DMS53 treated with DMSO at 0.1 percent for 48 hours (cell line): Measurements from ENCODE around the gene HACD1.
A peak's percentile ranks its signal among the peaks of the same experiment; 100 is the strongest.

ENCODE experiments used
- DNase-seq: peaks from one replicate; lab custom pipeline; 2025; ENCODE audit not compliant: unreplicated experiment; lab: John Stamatoyannopoulos, UW

Gene HACD1, protein sequence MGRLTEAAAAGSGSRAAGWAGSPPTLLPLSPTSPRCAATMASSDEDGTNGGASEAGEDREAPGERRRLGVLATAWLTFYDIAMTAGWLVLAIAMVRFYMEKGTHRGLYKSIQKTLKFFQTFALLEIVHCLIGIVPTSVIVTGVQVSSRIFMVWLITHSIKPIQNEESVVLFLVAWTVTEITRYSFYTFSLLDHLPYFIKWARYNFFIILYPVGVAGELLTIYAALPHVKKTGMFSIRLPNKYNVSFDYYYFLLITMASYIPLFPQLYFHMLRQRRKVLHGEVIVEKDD

DNA sequence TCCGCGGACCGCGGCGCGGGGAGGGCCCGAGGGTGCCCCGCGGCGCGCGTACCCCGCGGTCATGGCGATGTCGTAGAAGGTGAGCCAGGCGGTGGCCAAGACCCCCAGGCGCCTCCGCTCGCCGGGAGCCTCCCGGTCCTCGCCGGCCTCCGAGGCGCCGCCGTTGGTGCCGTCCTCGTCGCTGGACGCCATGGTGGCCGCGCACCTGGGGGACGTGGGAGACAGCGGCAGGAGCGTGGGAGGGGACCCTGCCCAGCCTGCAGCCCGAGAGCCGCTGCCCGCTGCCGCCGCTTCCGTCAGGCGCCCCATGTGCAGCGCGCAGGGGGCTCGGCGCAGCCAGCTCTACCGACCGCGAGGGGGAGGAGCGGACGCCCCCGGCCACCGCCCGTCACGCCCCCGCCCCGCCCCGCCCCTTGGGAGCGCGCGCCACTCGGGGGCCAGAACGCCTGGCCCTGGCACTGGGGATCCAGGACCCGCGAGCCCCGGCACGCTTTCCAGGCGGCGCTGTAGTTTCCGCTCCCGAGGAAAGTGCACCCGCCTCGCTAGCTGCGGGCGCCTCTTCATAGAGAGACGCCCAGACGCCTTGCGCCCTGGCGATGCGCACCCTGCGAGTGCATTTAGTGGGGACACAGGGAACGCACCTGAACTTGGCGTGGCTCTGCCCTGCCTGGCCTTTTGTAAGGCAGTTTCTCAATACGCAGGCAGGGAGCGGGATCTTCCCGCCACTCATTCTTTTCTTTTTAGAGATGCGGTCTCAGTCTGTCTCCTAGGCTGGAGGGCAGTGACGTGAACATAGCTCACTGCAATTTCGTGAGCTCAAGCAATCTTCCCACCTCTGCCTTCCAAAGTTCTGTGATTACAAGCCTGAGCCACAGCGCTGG is at the start of gene HACD1:
HACD1 (minus strand) TSS at position 344 of the 881 bp plus-strand sequence; CDS start at position 309, 35 bp downstream.
- DNase-seq, result peak; percentile 53

DNA sequence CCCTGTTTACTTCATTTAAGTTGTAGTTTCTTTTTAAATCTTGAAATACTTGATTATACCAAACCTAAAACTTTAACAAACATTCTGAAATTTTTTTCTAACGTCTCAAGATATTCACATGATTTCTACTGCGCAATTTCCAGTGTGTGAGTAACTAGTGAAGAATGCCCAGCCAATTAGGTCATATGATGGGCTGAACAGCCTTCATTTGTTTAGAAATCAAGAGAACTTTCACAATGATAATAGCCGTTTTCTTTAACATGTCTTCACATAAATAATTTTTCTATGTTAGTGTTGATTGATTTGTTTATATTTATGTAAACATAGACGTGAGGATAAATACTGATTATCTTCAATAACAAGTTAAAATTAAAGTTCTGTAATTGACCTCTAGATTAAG is 48.6 kb upstream of the HACD1 start:
- no peak for DNase-seq

DNA sequence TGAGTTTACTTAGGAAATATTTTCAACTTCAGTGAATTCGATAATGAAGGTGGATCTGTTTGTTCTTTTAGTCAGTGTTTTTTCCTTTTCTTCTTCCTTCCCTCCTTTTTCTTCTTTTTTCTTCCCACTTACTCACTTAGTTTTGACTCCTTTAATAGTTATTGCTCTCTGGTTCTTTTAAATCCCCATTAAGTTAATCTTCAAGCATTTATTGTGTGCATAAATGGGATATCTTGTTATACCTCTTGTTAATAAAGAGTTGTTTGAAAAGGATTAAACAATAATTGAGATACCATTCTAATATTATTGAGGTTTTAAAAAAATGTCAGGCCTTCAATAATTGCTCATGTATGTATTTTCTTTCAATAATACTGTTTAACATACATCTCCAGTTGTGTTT is 46.3 kb upstream of the HACD1 start:
- DNase-seq, result no peak

DNA sequence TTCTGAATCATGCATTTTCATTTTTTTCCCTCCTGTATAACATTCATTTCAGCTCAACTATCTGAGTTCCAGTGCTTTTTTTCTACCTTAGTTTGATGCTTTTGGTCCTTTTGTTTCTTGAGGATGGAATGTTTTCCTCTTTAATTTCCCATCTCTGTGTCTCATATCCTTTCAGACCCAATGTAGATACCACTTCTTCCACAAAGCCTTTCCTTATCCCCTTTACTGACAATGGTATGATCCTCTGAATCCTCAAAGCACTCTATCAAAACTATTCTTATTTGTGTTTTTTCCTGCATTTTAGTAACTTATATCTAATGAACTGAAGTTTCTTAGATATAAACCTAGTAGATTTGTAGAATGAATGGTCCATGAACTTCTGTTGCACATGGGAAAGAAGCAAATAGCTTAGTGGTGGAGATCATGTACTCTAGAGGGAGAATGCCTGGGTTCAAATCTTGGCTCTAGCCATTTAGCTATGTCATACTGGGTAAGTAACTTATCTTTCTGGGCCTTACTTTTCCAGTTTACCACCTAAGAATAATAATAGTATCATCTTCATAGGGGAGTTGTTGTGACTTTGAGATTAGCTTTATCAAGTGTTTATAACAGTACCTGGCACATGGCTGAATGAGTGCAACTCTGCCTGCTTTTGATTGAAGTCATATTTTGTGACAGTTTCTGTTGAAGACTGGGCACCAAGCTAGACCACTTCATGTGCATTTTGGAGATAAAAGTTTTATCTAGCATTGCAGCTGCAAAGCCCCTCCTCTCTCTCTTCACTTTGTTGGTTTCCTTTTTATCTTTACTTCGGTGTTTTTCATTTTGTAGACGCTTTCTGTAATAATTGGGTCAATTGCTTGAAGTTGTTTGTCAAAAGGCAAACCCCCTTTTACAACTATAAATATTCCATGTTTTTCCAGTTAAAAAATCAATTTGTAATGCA is 45.3 kb upstream of the HACD1 start:
- DNase-seq, result no peak

DNA sequence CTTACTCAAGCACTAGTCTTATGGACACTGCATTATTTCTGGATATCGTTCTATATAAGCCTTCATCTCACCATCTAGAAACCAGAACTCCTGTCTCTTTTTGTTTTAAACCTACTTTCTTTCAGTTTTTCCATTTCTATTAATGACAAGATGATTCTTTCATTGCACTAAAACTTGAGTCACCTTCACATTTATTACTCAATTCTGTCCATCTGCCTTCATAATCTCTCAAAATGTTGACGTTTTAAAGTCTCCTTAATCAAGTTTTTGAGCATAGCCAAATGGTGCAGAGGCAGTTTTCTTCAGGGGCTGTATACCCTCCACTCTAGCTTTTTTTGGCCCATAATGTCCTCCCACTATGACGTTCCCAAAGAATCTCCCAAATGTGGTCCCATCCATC is 44.3 kb upstream of the HACD1 start:
- no peak for DNase-seq

DNA sequence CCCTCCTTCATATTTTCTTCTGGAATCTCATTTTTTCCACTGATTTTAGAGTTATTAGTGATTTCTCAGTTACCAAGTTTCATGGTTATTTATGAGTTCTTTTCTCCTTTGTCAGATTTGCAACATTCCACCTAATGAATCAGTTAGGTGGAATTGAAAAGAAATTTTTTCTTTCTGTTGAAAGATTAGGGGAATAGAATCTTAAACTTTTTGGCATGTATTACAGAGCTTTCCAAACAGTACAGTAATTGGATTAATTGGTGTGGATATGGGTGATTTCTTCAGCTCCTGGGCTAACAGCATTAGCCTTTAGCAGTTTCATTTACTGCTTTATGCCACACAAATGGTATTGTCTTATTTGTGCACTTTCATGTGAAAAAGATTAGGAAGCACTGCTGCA is 43.7 kb upstream of the HACD1 start:
- DNase-seq, result no peak

DNA sequence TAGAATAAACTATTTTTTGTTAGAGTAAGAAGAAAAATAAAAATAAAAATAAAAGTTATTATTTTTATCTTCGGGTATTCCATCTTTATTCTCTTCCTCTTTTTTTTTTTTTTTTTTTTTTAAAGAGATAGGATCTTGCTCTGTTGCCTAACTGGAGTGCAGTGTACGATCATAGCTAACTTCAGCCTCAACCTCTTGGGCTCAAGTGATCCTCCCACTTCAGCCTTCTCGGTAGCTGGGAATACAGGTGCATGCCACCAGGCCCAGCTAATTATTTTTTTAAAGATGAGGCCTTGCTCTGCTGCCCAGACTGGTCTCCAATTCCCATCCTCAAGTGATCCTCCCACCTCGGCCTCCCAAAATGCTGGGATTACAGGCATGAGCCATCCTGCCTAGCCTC is 42.2 kb upstream of the HACD1 start:
- DNase-seq, result no peak

DNA sequence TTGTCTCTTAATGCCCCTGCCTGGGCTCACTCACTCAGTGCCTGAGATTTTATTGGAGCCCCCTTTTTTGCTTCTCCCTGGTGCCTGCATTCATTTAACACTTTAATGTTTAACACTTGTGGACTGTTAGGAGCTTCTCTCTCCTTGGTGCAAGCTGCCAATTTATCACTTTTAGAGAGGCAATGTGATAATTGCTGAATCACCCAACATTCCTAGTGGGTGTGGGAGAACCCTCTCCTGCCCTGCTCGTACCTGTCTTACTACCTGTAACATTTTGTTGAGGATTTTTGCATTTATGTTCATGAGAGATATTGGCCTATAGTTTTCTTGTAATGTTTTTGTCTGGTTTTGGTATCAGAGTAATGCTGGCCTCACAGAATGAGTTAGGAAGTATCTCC is 39.9 kb upstream of the HACD1 start:
- no peak for DNase-seq

DNA sequence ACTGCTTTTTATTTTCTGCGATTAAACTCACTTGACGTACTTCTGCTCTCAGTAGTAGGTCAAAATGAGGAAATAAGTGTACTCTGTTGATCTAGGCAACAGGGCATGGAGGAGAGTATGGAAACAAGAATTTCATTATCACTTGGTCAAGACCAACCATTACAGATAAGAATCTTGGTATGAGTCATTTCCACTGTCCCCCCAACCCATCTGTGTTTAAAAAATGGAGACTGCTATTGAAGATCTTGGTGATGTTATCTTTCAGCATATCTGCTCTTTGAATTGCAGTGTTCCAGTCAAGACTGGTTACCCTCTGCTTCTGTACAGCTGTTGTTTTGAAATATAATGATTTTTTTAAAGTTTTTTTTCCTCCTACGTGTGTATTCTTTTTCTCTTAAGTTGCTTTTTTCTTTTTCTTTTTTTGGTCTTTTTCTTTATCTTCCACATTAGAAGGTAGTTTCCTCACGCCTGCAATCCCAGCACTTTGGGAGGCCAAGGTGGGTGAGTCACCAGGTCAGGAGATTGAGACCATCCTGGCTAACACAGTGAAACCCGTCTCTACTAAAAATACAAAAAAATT is 38.5 kb upstream of the HACD1 start:
- DNase-seq, result no peak

DNA sequence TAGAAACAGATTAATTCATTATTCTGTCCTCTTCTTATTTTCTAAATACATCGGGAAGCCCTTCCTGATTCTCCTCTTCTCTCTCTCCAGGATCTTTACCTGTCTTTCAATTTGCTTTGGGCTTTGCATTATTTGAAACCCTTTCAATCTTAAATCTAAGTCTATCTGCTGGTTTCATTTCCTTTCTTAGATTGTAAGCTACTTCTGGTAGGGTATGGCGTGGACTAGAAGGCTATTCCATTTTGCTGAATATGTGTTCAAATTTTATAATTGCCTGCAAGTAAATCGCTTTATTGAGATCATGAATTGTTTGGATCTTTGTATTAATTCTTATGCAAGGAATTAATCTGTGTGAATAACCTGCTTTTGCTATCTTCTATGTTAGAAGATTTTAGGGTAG is 37.8 kb upstream of the HACD1 start:
- DNase-seq, result no peak

DNA sequence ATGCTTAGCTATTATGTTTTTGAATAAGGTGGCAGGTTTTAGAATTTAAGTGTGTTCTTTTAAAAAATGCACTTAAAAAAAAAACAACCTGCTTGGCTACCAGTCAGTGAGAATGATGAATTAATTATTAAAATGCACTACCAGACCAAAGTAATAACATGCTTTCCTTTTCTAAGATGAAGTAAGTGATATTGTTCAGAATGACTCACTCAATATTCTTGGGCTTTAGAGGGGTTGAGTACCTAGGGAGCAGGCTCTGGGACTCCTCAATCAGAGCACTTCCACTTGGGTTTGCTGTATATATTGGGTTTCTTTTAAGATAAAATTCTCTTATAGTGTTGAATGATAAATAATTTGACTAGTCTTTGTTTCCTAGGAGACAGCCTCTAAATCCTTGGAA is 35.4 kb upstream of the HACD1 start:
- no peak for DNase-seq

DNA sequence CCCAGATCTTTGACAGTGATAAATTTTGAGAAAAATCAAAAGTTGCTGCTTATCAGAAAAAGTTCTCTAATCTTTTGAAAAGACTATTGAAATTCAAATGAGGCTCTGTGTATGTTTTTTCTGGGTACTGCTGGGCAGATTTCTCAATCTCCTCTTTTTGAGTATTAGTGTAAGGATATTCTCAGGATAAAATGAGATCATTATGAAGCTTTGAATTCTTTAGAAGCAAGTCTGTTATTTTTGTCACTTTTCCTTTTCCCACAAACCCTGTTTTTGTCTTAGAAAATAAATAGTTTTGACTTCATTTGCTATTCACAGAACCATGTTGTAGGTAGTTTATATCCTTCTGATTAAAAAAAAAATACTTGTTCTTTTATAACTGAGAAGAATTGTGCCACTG is 34.7 kb upstream of the HACD1 start:
- DNase-seq, result no peak

DNA sequence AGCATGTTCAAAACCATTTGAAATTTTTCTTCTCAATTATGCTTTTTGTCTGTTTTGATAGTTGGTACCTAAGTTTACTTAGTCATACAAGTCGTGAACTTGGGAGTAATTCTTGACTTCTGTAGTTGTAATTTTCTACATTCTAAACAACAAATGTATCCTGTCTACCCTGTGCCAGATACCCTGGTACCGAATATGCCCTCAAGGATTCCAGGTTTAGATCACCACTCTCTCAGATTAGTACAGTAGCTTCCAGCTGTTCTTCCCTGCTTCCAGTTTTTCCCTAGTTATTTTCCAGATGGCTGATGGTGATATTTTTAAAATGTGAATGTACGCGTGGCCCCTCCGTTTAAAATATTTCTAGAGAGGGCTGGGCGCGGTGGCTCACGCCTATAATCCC is 33.2 kb upstream of the HACD1 start:
- no peak for DNase-seq

DNA sequence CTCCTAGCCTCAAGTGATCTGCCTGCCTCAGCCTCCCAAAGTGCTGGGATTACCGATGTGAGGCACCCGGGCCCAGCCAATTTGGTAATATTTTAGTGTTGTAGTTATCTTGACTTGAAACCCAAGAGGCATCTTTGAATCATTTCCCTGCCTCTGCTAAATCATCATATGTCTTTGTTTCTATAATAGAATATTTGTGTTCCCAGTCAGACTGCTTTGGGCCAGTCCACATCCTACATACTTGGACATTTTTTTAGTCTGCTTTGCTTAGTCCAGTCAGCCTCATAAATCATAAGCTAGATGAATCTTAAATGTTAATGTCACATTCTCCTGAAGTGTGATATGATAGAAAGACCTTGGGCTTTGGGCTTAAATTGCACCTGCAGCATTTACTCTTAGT is 32.7 kb upstream of the HACD1 start:
- DNase-seq, result no peak

DNA sequence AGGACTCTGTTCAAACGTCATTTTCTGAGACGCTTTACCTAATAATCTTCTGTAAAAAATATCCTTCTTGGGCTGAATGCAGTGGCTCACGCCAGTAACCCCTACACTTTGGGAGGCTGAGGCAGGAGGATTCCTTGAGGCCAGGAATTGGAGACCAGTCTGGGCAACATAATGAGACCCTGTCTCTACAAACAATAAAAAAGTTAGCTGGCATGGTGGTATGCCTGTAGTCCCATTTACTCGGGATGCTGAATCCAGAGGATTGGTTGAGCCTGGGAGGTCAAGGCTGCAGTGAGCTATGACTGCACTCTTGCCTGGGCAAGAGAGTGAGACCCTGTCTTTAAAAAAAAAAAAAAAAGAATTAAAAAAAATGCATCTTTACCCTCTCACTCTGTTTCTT is 31.9 kb upstream of the HACD1 start:
- no peak for DNase-seq

DNA sequence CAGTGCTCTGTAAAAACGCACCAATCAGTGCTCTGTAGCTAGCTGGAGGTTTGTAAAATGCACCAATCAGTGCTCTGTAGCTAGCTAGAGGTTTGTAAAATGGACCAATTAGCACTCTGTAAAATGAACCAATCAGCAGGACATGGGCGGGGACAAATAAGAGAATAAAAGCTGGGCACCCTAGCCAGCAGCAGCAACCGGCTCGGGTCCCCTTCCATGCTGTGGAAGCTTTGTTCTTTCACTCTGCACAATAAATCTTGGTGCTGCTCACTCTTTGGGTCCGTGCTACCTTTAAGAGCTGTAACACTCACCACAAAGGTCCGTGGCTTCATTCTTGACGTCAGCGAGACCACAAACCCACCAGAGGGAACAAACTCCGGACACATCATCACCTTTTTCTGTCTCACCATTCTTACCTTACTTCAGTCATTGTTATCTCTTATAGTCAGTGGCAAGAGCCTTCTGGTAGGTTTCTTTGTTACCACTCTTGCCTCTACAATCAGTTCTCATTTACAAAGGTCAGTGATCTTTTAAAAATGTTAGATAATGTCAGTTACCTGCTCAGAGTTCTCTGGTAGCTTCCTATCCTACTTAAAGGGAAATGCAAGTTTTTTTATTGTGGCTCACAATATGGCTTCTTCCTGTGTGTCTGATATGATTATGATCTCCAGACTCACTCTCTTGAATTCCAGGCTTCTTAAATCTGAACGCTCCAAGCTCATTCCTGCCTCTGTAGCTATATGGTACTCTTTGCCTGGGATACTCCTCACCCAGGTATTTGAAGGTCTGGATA is 31.3 kb upstream of the HACD1 start:
- DNase-seq, result no peak

DNA sequence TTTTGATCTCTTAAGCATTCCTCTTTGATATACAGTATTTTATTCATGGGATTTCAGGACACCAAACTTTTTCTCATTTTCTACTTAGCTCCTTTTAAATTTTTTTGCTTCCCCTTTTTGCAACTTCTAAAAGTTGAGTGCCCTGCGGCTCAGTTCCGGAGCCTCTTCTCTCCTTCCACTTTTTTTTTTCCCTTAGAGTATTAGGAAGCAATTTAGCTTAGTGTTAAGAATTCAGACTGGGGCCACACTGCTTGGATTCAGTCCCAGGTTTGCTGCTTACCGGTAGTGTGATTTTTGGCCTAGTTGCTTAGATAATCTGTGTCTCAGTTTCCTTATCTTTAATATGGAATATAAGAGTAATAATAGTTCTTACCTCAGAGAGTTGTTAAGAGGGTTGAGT is 30.2 kb upstream of the HACD1 start:
- DNase-seq, result no peak

DNA sequence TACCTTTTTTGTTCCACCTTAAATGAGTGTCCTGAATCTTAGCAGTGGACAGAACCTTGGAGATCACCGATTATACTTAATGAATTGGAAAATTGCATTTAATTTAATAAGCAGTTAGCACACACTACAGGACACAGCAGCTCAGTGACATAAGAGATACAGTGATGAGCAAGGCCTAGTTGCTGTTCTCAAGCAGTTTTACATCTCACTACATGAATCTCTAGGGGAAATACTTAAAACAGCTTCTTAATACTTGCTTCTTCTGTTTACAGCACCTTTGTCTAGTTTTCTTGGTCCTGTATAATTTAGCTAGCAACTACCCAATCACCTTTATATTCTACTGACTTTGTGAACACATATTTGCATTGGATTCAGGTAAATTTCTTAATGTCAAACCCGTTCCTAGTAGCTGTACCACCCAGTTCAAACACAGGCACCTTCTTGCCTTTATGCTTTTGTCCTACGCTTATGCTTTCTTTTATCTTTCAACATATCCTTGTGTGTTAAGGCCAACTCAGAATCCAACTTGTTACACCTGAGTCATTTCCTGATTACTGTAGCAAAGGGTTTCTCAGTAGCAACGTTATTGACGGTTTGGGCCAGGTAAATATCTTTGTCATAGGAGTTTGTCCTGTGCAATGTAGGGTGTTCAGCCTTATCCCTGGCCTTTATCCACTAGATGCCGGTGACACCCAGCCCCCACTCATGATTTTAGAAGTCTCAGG is 28.6 kb upstream of the HACD1 start:
- no peak for DNase-seq

DNA sequence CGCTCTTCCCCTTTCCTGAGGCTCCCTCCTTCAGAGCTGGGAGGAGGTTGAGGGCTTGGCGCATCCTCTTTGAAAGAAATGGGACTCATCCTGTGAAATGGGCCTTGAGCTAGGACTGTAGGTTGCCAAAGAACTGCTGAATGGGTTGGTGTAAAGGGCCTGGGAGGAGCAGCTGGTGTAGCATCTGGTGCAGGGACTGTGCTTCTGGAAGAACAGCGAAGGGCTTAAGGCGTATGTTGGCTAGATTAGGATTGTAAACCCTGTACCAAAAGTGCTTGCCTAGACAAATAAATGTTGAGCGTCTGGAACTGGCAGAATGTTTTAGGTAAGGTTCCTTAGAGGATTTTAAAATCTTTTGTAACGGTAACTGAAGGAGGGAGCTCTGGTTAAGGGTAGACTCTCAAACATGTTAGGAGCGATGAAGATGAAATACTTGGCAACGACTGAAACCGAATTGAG is 27.3 kb upstream of the HACD1 start:
- peak; percentile 58 for DNase-seq
